ENCODE data around the gene MXI1.
"Not testable (repeated sequence)": the region's sequence is repeated elsewhere in the genome, so short reads cannot be mapped to it uniquely, and the experiment has no call there.

MXI1 gene

GRCh38 chr10:110324201-110324804, 116.9 kb downstream of the MXI1 start:
- DNase-seq: no peak

- DNase-seq: no peak
These were observed 117.4 kb downstream of the MXI1 start for GRCh38 chr10:110324805-110325280.

- DNase-seq: no peak
These were observed 119.1 kb downstream of the MXI1 start for GRCh38 chr10:110326351-110327032.

GRCh38 chr10:110327262-110327914, 120.0 kb downstream of the MXI1 start:
- no peak for DNase-seq

- no peak for DNase-seq
These were observed 123.3 kb downstream of the MXI1 start for GRCh38 chr10:110330675-110331074.

GRCh38 chr10:110331226-110331795, 123.9 kb downstream of the MXI1 start:
- not testable (repeated sequence) for DNase-seq

GRCh38 chr10:110334061-110334656, 126.8 kb downstream of the MXI1 start:
- no peak for DNase-seq

GRCh38 chr10:110335314-110336064, 128.1 kb downstream of the MXI1 start:
- DNase-seq: no peak

GRCh38 chr10:110336111-110336721, 128.8 kb downstream of the MXI1 start:
- DNase-seq: peak; percentile 92

All from NCI-H226 (cell line).